CD4-positive, alpha-beta T cell (primary cell): ENCODE measurements around the gene C13orf42. TPM values are rescaled to one million over a fixed set of nuclear protein-coding genes. Genes with fewer than 3 reads are reported as not detected.

Experiments
- ATAC-seq: fragments of 200-7000 bp; cut with Tn5 transposase; one replicate; pipeline ENCODE4 v1.10.0; 2022; ENCODE audit warnings: mild to moderate bottlenecking; ENCODE audit not compliant: poor library complexity
- CTCF ChIA-PET: fragments of 350-600 bp; sonication (Branson Sonifier 250); formaldehyde crosslinking; loops from one replicate; lab custom pipeline; 2021; ENCODE audit warnings: antibody characterized with exemption, inconsistent platforms; lab: Charles Lee
- POLR2A ChIA-PET: fragments of 350-600 bp; sonication (Branson Sonifier 250); formaldehyde crosslinking; loops from one replicate; lab custom pipeline; 2021; ENCODE audit warnings: antibody characterized with exemption, inconsistent platforms; lab: Charles Lee
- DNase-seq, 14 experiments: peaks; one replicate each; pipeline ENCODE4 v3.0.0-alpha.2; 2013 to 2020; ENCODE audit warnings: mixed read lengths in 2 of 14
- H3K27ac ChIP-seq, 2 donors: one replicate each; pipeline versions ENCODE4 v1.5.1 to v1.7.0; 2013; ENCODE audit warnings: low read length in 2 of 2, low read depth in 1 of 2, mild to moderate bottlenecking in 1 of 2
- H3K27me3 ChIP-seq, 2 experiments: 1 replicate in 1 of 2; 2 replicates in 1 of 2; pipeline versions ENCODE4 v1.6.1 to v1.7.0; 2013; ENCODE audit warnings: low read length in 2 of 2, control low read depth in 1 of 2, mild to moderate bottlenecking in 1 of 2, moderate library complexity in 1 of 2; ENCODE audit not compliant: insufficient read depth in 2 of 2, control insufficient read depth in 1 of 2
- H3K36me3 ChIP-seq: one replicate; pipeline ENCODE4 v1.6.1; 2013; ENCODE audit warnings: low read length, control low read depth; ENCODE audit not compliant: insufficient read depth
- H3K4me1 ChIP-seq: one replicate; pipeline ENCODE4 v1.6.1; 2013; ENCODE audit warnings: low read length, control low read depth; ENCODE audit not compliant: insufficient read depth
- H3K4me3 ChIP-seq: one replicate; pipeline ENCODE4 v1.5.1; 2013; ENCODE audit warnings: mild to moderate bottlenecking, low read length, moderate library complexity
- H3K9me3 ChIP-seq, 2 experiments: 1 replicate in 1 of 2; 2 replicates in 1 of 2; pipeline versions ENCODE4 v1.6.1 to v1.7.0; 2013; ENCODE audit warnings: low read length in 2 of 2, mild to moderate bottlenecking in 2 of 2, control low read depth in 1 of 2, moderate library complexity in 1 of 2; ENCODE audit not compliant: control insufficient read depth in 1 of 2, insufficient read depth in 1 of 2
- H3K27ac Mint-ChIP-seq: one replicate; pipeline ENCODE4 v1.8.0; 2020; ENCODE audit warnings: mixed read lengths
- H3K27me3 Mint-ChIP-seq: one replicate; pipeline ENCODE4 v1.8.0; 2021; ENCODE audit warnings: mixed read lengths
- H3K36me3 Mint-ChIP-seq: one replicate; pipeline ENCODE4 v1.8.0; 2021; ENCODE audit warnings: low read depth, mixed read lengths
- H3K4me1 Mint-ChIP-seq: one replicate; pipeline ENCODE4 v1.8.0; 2021; ENCODE audit warnings: low read depth, mixed read lengths
- H3K4me3 Mint-ChIP-seq: one replicate; pipeline ENCODE4 v1.8.0; 2020; ENCODE audit warnings: mild to moderate bottlenecking, mixed read lengths
- H3K9me3 Mint-ChIP-seq: one replicate; pipeline ENCODE4 v1.8.0; 2020; ENCODE audit warnings: mixed read lengths
- CTCF ChIP-seq: fragments of 200-600 bp; IDR thresholded peaks from one replicate; pipeline ENCODE4 v1.8.0; 2022; ENCODE audit warnings: antibody characterized with exemption, mild to moderate bottlenecking
- intact Hi-C, 2 experiments: fragments of 100-400 bp; cut with DNase I in 1 of 2; cut with micrococcal nuclease in 1 of 2; formaldehyde crosslinking; loops; one replicate each; pipeline versions ENCODE4 v1.15.1 to v1.9.0; 2023 to 2025; cut with DNase I, micrococcal nuclease
- total RNA-seq, 174 experiments: library from RNA in 2 of 174; stranded (reverse) in 2 of 174; gene quantifications; one replicate each; pipeline ENCODE4 v1.2.3 and lab custom pipeline; 2021 to 2026

C13orf42 gene
- total RNA-seq, 2 experiments from 2014 or later = not detected

- no peaks in the 10 kb centered on the region for H3K4me1 Mint-ChIP-seq
- no peaks in the 10 kb centered on the region for H3K9me3 ChIP-seq
- ATAC-seq (no peak), DNase-seq (no peak)
- no peak for TF ChIP-seq CTCF
- H3K36me3 ChIP-seq = no peaks in the 10 kb centered on the region
- no peaks in the 10 kb centered on the region for H3K36me3 Mint-ChIP-seq
- no peaks in the 10 kb centered on the region for H3K9me3 Mint-ChIP-seq
- intact Hi-C loops = no loop called here
- H3K4me3 Mint-ChIP-seq = no peak overlapping the region
- no peaks in the 10 kb centered on the region for H3K27me3 ChIP-seq
- POLR2A ChIA-PET = no interaction called here
- H3K4me1 ChIP-seq = no peaks in the 10 kb centered on the region
- no peak overlapping the region for H3K27ac ChIP-seq
- no peaks in the 10 kb centered on the region for H3K27me3 Mint-ChIP-seq
- no peak overlapping the region for H3K4me3 ChIP-seq
- no peak overlapping the region for H3K27ac Mint-ChIP-seq
- CTCF ChIA-PET = no interaction called here
Observed at GRCh38 chr13:51035469-51035868, 75.6 kb downstream of the C13orf42 start.

GRCh38 chr13:51034906-51035305 lies 76.2 kb downstream of the C13orf42 start:
- intact Hi-C loops = no loop called here
- no peaks in the 10 kb centered on the region for H3K27me3 ChIP-seq
- H3K27ac Mint-ChIP-seq = no peak overlapping the region
- H3K36me3 ChIP-seq = no peaks in the 10 kb centered on the region
- H3K36me3 Mint-ChIP-seq = no peaks in the 10 kb centered on the region
- DNase-seq (no peak), ATAC-seq (no peak)
- H3K4me1 Mint-ChIP-seq = no peaks in the 10 kb centered on the region
- no peaks in the 10 kb centered on the region for H3K9me3 Mint-ChIP-seq
- no peak for TF ChIP-seq CTCF
- no peak overlapping the region for H3K27ac ChIP-seq
- no peaks in the 10 kb centered on the region for H3K4me1 ChIP-seq
- POLR2A ChIA-PET = no interaction called here
- CTCF ChIA-PET = no interaction called here
- no peak overlapping the region for H3K4me3 ChIP-seq
- no peaks in the 10 kb centered on the region for H3K27me3 Mint-ChIP-seq
- H3K9me3 ChIP-seq = no peaks in the 10 kb centered on the region
- no peak overlapping the region for H3K4me3 Mint-ChIP-seq

GRCh38 chr13:51033421-51034185 lies 77.5 kb downstream of the C13orf42 start:
- Mint-ChIP-seq H3K36me3 (no peaks in the 10 kb centered on the region), H3K9me3 (no peaks in the 10 kb centered on the region), H3K4me1 (no peaks in the 10 kb centered on the region), H3K4me3 (no peak overlapping the region), H3K27ac (no peak overlapping the region), H3K27me3 (no peaks in the 10 kb centered on the region)
- no peaks in the 10 kb centered on the region for H3K4me1 ChIP-seq
- no peak for TF ChIP-seq CTCF
- no peak for ATAC-seq
- no peak overlapping the region for H3K4me3 ChIP-seq
- H3K36me3 ChIP-seq = no peaks in the 10 kb centered on the region
- H3K27me3 ChIP-seq = no peaks in the 10 kb centered on the region
- no peak for DNase-seq
- intact Hi-C loops = no loop called here
- H3K27ac ChIP-seq = no peak overlapping the region
- CTCF ChIA-PET = no interaction called here
- no peaks in the 10 kb centered on the region for H3K9me3 ChIP-seq
- POLR2A ChIA-PET = no interaction called here
